Measurements from ENCODE around the gene MUC5B. TPM values are rescaled to one million over a fixed set of nuclear protein-coding genes. Genes with fewer than 3 reads are reported as not detected.

MUC5B gene
- total and polyA plus RNA-seq, 3 donors from 2014 or later: 0.45 to 0.87 (median 0.50) TPM

DNA sequence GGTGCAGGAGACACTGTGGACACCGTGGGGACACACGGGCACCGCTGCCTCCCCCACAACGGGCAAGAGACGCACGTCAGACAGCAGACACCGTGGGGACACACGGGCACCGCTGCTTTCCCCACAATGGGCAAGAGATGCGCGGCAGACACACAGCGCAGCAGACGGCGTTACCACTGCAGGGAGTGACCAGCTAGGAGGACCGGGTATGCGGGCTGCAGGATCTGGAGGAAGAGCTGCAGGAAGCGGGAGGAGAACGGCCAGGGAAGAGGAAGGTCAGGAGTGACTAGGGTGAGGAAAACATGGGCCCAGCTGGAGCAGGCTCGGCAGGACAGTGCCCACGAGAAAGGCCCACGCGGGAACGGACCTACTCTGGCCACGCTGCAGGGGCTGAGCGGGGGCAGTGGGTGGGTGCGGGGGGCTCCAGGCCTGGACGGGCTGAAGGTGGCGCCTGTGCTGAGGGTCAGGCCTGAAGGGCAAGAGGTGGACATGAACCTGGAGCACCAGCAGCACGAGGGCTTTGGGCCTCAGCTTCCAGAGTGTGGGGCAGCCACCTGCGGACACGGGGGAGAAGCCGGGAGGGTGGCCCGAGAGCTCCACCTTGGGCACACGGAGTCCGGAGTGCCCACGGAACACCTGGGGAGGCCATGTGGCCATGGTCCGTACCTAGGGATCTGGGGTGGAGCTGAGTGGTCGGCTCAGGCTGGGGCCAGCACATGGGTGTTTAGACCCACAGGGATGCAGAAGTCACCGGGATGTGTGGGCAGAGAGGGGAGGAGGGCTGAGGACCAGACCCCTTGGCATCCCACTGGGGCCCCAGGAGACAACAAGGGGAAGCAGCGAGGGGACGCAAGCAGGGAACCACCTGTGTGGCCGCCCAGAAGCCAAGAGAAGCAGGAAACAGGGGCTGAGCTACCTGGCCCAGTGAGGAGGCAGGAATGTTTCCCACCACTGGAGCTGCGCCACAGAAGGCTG is 70.1 kb downstream of the MUC5B start:
- Histone ChIP-seq H3K4me1 (no peaks in the 10 kb centered on the region), H3K27me3 (no peaks in the 10 kb centered on the region), H3K27ac (no peak overlapping the region), H3K4me3 (no peak overlapping the region), H3K9me3 (no peaks in the 10 kb centered on the region), H3K36me3 (ENCODE audit: low read depth, missing control alignments) (no peaks in the 10 kb centered on the region)
- intact Hi-C loops (cut with DNase I; ENCODE audit: low total_unique reads): no loop called here
- DNase-seq: no peak
- no peak for TF ChIP-seq POLR2A (IDR thresholded peaks at IDR 0.05)
- TF ChIP-seq, protein P1, sequence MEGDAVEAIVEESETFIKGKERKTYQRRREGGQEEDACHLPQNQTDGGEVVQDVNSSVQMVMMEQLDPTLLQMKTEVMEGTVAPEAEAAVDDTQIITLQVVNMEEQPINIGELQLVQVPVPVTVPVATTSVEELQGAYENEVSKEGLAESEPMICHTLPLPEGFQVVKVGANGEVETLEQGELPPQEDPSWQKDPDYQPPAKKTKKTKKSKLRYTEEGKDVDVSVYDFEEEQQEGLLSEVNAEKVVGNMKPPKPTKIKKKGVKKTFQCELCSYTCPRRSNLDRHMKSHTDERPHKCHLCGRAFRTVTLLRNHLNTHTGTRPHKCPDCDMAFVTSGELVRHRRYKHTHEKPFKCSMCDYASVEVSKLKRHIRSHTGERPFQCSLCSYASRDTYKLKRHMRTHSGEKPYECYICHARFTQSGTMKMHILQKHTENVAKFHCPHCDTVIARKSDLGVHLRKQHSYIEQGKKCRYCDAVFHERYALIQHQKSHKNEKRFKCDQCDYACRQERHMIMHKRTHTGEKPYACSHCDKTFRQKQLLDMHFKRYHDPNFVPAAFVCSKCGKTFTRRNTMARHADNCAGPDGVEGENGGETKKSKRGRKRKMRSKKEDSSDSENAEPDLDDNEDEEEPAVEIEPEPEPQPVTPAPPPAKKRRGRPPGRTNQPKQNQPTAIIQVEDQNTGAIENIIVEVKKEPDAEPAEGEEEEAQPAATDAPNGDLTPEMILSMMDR (IDR thresholded peaks at IDR 0.05): no peak
- WGBS, 2 donors: 83 to 84% methylated on average over 41 to 43 of the region's 43 CpGs

DNA sequence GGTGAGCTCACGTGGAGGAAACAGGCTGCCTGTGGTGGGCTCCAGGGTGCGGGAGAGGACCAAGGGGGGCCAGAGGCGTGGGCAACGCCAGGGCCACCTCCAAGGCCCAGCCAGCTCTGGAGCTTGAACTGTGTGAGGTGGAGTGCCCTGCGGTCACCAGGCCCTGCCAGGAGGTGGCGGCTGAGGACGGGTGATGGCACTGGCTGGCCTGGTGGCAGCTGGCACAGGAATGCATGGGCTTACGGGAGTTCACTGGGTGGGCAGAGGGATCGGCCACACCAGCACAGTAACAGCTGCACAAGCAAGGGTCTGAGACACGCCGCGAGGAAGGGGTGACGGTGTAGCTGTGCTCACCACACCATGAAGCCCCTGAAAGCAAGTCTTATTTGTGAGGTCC is 70.8 kb downstream of the MUC5B start:
- no peaks in the 10 kb centered on the region for H3K36me3 ChIP-seq (ENCODE audit: low read depth, missing control alignments)
- DNase-seq: peak; percentile 63
- TF ChIP-seq, protein P1 (IDR thresholded peaks at IDR 0.05): peak in 2 of 3 experiments; percentile 25 to 47
- no peak for TF ChIP-seq POLR2A (IDR thresholded peaks at IDR 0.05)
- H3K27ac ChIP-seq: no peak overlapping the region
- no peak overlapping the region for H3K4me3 ChIP-seq
- no peaks in the 10 kb centered on the region for H3K27me3 ChIP-seq
- H3K4me1 ChIP-seq: peaks cover 3% of the 10 kb centered on the region
- H3K9me3 ChIP-seq: no peaks in the 10 kb centered on the region
- 72 to 90% methylated on average over 5 to 13 of the region's 13 CpGs for WGBS, 2 donors
- intact Hi-C loops (cut with DNase I; ENCODE audit: low total_unique reads): no loop called here

DNA sequence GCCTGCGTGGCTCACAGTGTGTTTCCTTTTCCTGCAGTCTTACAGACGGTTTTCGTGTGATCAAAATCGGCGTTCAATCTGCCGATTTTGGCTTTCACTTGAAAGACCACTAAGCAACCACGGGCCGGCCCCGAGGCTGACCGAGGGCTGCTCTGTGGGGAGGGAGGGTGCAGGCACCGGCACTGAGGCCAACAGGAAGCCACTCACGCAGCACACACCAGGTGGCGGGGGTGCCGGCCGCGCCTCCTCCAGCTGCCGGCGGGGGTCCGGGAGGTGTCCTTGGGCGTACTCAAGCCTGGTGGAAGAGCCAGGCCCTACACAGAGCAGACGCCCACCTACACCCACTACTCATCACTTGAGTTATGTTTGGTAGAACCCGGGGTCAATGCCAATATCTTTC is 72.2 kb downstream of the MUC5B start:
- H3K4me1 ChIP-seq: peaks cover 9% of the 10 kb centered on the region
- H3K27me3 ChIP-seq: no peaks in the 10 kb centered on the region
- no peak overlapping the region for H3K27ac ChIP-seq
- TF ChIP-seq POLR2A (IDR thresholded peaks at IDR 0.05): no peak
- TF ChIP-seq, protein P1 (IDR thresholded peaks at IDR 0.05): no peak
- no peaks in the 10 kb centered on the region for H3K36me3 ChIP-seq (ENCODE audit: low read depth, missing control alignments)
- intact Hi-C loops (cut with DNase I; ENCODE audit: low total_unique reads): no loop called here
- H3K4me3 ChIP-seq: no peak overlapping the region
- no peak for DNase-seq
- H3K9me3 ChIP-seq: no peaks in the 10 kb centered on the region
- WGBS, 2 donors: 86 to 93% methylated on average over 19 to 22 of the region's 22 CpGs

DNA sequence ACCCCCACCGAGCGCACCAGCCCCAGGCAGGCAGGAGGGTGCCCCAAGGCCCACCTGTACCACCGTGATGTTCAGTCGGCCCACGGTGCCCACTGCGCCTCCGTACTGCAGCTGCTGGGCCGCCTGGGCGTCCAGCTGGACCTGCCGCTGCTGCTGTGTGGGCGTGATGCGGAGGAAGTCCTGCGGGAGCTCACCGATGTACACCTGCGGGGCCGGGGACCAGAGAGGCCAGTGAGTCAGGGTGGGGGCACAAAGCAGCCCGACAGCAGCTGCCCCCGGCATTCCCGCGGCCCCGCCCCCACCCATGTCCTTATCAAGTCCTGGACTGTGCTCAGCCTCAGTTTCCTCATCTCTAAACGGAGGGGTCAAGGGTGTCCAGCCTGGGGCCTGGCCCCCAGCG is 72.7 kb downstream of the MUC5B start:
- no peak for TF ChIP-seq POLR2A (IDR thresholded peaks at IDR 0.05)
- H3K27ac ChIP-seq: no peak overlapping the region
- H3K4me3 ChIP-seq: no peak overlapping the region
- H3K36me3 ChIP-seq (ENCODE audit: low read depth, missing control alignments): no peaks in the 10 kb centered on the region
- H3K27me3 ChIP-seq: no peaks in the 10 kb centered on the region
- H3K4me1 ChIP-seq: peaks cover 13% of the 10 kb centered on the region
- WGBS, 2 donors: 94 to 99% methylated on average over 10 to 23 of the region's 23 CpGs
- intact Hi-C loops (cut with DNase I; ENCODE audit: low total_unique reads): no loop called here
- no peak for DNase-seq
- no peaks in the 10 kb centered on the region for H3K9me3 ChIP-seq

DNA sequence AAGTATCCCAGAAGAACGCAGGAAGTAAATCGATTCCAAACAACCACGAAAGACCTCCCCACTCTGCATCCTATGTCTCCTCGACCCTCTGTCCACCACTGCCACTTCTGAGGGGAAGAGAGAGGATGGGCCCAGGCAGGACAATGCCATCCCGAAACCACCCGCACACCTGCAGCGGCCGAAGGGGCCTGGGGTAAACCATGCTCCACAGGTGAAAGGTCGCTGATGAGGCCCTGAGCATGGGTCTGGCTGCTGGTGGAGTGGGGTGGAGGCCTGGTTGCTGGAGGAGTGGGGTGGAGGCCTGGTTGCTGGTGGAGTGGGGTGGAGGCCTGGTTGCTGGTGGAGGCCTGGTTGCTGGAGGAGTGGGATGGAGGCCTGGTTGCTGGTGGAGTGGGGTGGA is 73.4 kb downstream of the MUC5B start:
- H3K27ac ChIP-seq: no peak overlapping the region
- no peak for DNase-seq
- intact Hi-C loops (cut with DNase I; ENCODE audit: low total_unique reads): no loop called here
- H3K4me1 ChIP-seq: peaks cover 18% of the 10 kb centered on the region
- no peaks in the 10 kb centered on the region for H3K9me3 ChIP-seq
- no peaks in the 10 kb centered on the region for H3K36me3 ChIP-seq (ENCODE audit: low read depth, missing control alignments)
- 91 to 95% methylated on average over 9 of the region's 9 CpGs for WGBS, 2 donors
- no peaks in the 10 kb centered on the region for H3K27me3 ChIP-seq
- H3K4me3 ChIP-seq: no peak overlapping the region
- no peak for TF ChIP-seq POLR2A (IDR thresholded peaks at IDR 0.05)
- TF ChIP-seq, protein P1 (IDR thresholded peaks at IDR 0.05): no peak

All from testis (tissue), 3 donors.